ENCODE measurements around the gene AUTS2. TPM values are rescaled to one million over a fixed set of nuclear protein-coding genes. Genes with fewer than 3 reads are reported as not detected.

Gene AUTS2
- polyA plus RNA-seq, 1 donor (not counting 4 experiments of a cell fraction or from before 2014, with no cell fraction given), result 4.7 TPM

- Histone ChIP-seq H3K9me1 (ENCODE audit: control insufficient read depth, extremely low read depth, insufficient read depth, low read length) (no peaks in the 10 kb centered on the region), H3K36me3 (ENCODE audit: control insufficient read depth in 2 of 2, extremely low read depth in 1 of 2, insufficient read depth in 2 of 2, low read length in 2 of 2) (no peaks in the 10 kb centered on the region), H2AFZ (ENCODE audit: control insufficient read depth, low read length) (no peak overlapping the region), H3K27me3 (ENCODE audit: control insufficient read depth, extremely low read depth, insufficient read depth, low read length) (no peaks in the 10 kb centered on the region), H3K27ac (ENCODE audit: control insufficient read depth, insufficient read depth, low read length) (no peak overlapping the region), H3K9ac (ENCODE audit: control insufficient read depth, extremely low read depth, insufficient read depth, low read length) (no peak overlapping the region), H4K20me1 (ENCODE audit: control insufficient read depth, extremely low read depth, insufficient read depth, low read length) (no peaks in the 10 kb centered on the region), H3K9me3 (ENCODE audit: control insufficient read depth, low read depth, low read length) (no peaks in the 10 kb centered on the region), H3K4me2 (ENCODE audit: control insufficient read depth, extremely low read depth, insufficient read depth, low read depth, low read length) (no peak overlapping the region), H3K4me1 (ENCODE audit: control insufficient read depth, extremely low read depth, insufficient read depth, low read length) (no peaks in the 10 kb centered on the region), H3K4me3 (ENCODE audit: control insufficient read depth in 2 of 3, extremely low read depth in 1 of 3, insufficient read depth in 2 of 3, low read depth in 1 of 3, low read length in 3 of 3) (no peak overlapping the region), H3K79me2 (ENCODE audit: control insufficient read depth, insufficient read depth, low read length) (no peaks in the 10 kb centered on the region)
- TF ChIP-seq, protein P1, sequence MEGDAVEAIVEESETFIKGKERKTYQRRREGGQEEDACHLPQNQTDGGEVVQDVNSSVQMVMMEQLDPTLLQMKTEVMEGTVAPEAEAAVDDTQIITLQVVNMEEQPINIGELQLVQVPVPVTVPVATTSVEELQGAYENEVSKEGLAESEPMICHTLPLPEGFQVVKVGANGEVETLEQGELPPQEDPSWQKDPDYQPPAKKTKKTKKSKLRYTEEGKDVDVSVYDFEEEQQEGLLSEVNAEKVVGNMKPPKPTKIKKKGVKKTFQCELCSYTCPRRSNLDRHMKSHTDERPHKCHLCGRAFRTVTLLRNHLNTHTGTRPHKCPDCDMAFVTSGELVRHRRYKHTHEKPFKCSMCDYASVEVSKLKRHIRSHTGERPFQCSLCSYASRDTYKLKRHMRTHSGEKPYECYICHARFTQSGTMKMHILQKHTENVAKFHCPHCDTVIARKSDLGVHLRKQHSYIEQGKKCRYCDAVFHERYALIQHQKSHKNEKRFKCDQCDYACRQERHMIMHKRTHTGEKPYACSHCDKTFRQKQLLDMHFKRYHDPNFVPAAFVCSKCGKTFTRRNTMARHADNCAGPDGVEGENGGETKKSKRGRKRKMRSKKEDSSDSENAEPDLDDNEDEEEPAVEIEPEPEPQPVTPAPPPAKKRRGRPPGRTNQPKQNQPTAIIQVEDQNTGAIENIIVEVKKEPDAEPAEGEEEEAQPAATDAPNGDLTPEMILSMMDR (optimal IDR thresholded peaks at IDR 0.05 in 1 of 3, IDR thresholded peaks at IDR 0.05 in 1 of 3, conservative IDR thresholded peaks at IDR 0.05 in 1 of 3; ENCODE audit: extremely low read depth in 1 of 3, insufficient read depth in 2 of 3, low read length in 3 of 3), result no peak
- no peak for TF ChIP-seq EZH2 (IDR thresholded peaks at IDR 0.05; ENCODE audit: low read length)
- no peak for FAIRE-seq
- no peak for DNase-seq (ENCODE audit: low read depth, low spot score)
- dilution Hi-C loops (cut with MboI; ENCODE audit: extremely low pct_ligation_motif_present, low sequenced_read_pairs), result no loop called here
Observed at GRCh38 chr7:69700331-69700730, 102.1 kb downstream of the AUTS2 start.

- no peaks in the 10 kb centered on the region for H3K4me1 ChIP-seq (ENCODE audit: control insufficient read depth, extremely low read depth, insufficient read depth, low read length)
- H3K79me2 ChIP-seq (ENCODE audit: control insufficient read depth, insufficient read depth, low read length), result no peaks in the 10 kb centered on the region
- no peak overlapping the region for H3K9ac ChIP-seq (ENCODE audit: control insufficient read depth, extremely low read depth, insufficient read depth, low read length)
- no peaks in the 10 kb centered on the region for H3K9me1 ChIP-seq (ENCODE audit: control insufficient read depth, extremely low read depth, insufficient read depth, low read length)
- no peaks in the 10 kb centered on the region for H3K36me3 ChIP-seq (ENCODE audit: control insufficient read depth in 2 of 2, extremely low read depth in 1 of 2, insufficient read depth in 2 of 2, low read length in 2 of 2)
- H3K9me3 ChIP-seq (ENCODE audit: control insufficient read depth, low read depth, low read length), result no peaks in the 10 kb centered on the region
- no peak overlapping the region for H3K4me2 ChIP-seq (ENCODE audit: control insufficient read depth, extremely low read depth, insufficient read depth, low read depth, low read length)
- FAIRE-seq (no peak), DNase-seq (ENCODE audit: low read depth, low spot score) (no peak)
- no peak overlapping the region for H3K4me3 ChIP-seq (ENCODE audit: control insufficient read depth in 2 of 3, extremely low read depth in 1 of 3, insufficient read depth in 2 of 3, low read depth in 1 of 3, low read length in 3 of 3)
- dilution Hi-C loops (cut with MboI; ENCODE audit: extremely low pct_ligation_motif_present, low sequenced_read_pairs), result no loop called here
- no peak overlapping the region for H3K27ac ChIP-seq (ENCODE audit: control insufficient read depth, insufficient read depth, low read length)
- no peaks in the 10 kb centered on the region for H3K27me3 ChIP-seq (ENCODE audit: control insufficient read depth, extremely low read depth, insufficient read depth, low read length)
- TF ChIP-seq, protein P1 (optimal IDR thresholded peaks at IDR 0.05 in 1 of 3, IDR thresholded peaks at IDR 0.05 in 1 of 3, conservative IDR thresholded peaks at IDR 0.05 in 1 of 3; ENCODE audit: extremely low read depth in 1 of 3, insufficient read depth in 2 of 3, low read length in 3 of 3), result no peak
- TF ChIP-seq EZH2 (IDR thresholded peaks at IDR 0.05; ENCODE audit: low read length), result no peak
- H4K20me1 ChIP-seq (ENCODE audit: control insufficient read depth, extremely low read depth, insufficient read depth, low read length), result no peaks in the 10 kb centered on the region
- H2AFZ ChIP-seq (ENCODE audit: control insufficient read depth, low read length), result no peak overlapping the region
Observed at GRCh38 chr7:69701288-69701687, 103.0 kb downstream of the AUTS2 start.
